Measurements from ENCODE around the gene CHIA.
A peak's percentile ranks its signal among the peaks of the same experiment; 100 is the strongest.
"Not testable (repeated sequence)": the region's sequence is repeated elsewhere in the genome, so short reads cannot be mapped to it uniquely, and the experiment has no call there.

The CHIA gene

DNA sequence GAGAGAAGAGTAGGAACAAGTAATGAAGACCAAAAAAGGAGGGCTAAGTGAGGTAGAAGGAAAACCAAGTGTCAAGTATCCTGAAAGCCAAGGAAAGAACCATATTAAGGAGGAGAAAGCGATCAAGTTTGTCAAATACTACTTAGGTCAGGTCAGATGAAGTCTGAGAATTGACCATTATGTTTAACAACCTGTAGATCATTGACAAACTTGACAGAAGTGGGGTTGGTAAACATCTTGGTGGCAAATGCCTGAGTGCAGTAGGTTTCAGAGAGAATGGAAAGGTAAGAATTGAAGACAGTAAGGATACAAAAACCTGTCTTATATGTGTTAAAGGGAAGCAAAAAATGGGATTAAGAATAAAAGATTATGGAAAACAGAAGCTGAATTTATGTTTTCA is 3.7 kb upstream of the CHIA start:
- DNase-seq: no peak

DNA sequence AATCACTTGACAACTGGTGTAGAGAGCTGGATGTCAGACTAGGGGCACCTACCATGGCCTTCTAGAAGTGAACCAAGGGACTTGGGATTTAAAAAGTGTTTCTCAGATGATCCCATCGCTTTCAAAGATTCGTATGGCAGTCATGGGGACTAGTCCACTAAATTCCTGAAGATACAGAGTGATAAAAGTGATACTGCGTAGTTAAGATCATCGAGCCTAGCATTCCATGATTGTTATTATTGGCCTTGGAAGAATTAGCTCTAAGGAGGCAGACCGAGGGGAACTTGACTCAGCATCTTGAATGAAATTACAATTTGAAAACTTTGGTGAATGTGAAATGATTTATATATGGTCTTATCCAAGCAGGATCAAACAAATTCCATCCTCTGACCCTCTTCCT is 1.3 kb upstream of the CHIA start:
- DNase-seq: no peak

DNA sequence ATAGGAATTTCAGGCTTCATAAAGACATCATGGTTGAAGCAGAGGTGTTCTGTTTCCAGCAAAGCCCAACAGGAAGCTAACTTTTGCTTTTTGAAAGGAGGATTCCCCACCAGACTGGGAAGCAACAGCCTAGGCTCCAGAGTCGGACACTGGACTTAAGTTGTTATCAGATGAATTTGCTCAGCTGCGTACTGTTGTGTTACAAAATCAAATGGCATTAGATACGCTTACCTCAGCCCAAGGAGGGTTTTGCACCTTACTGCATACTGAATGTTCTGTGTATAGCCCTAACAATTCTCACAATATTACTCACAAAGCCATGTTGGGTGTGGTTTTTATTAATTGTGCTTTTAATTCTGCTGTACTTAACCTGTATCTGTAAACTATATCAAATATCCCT is 547 bp upstream of the CHIA start:
- DNase-seq: no peak

DNA sequence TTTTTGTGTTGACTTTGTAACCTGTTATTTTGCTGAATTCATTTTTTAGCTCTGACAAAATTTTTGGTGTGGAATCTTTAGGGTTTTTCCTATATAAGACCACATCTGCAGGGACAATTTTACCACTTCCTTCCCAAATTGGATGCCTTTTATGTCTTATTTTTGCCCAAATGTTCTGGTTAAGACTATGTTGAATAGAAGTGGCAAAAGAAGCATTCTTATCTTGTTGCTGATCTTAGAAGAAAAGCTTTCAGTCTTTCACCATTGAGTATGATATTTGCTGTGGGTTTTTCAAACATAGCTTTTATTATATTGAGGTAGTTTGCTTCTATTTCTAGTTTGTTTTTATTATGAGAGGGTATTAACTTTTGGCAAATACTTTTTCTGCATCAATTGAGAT is 3.7 kb downstream of the CHIA start:
- DNase-seq: no peak

DNA sequence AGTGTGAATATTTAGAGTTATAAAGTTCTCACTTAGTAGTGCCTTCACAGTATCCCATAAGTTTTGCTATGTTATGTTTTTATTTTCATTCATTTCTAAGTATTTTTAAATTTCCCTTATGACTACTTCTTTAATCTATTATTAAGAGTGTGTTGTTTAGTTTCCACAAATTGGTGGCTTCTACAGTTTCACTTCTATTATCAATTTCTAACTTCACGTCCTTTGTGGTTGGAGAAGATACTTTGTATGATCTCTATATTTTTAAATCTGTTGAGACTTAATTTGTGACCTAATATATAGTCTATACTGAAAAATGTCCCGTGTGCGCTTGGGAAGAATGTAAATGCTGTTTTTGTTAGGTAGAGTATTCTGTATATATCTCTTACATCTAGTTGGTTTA is 11.7 kb downstream of the CHIA start:
- no peak for DNase-seq

DNA sequence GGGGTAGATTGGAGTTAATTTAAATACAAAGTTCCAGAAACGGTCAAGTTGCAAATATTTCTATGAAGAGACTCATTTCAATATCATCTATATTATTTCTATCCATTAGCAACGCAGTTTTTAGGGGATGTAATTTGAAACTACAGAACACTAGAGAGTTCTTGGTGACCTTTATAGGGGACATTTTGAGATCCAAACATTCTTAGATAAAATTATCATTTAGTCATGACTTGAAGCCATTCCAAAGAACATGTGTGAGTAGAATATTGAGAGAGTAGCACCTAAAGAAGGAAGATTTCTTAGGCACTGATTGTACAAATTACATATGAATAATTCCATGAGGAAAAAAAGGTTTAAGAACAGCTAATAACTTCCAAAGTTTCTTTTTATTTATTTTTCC is 19.0 kb downstream of the CHIA start:
- no peak for DNase-seq

DNA sequence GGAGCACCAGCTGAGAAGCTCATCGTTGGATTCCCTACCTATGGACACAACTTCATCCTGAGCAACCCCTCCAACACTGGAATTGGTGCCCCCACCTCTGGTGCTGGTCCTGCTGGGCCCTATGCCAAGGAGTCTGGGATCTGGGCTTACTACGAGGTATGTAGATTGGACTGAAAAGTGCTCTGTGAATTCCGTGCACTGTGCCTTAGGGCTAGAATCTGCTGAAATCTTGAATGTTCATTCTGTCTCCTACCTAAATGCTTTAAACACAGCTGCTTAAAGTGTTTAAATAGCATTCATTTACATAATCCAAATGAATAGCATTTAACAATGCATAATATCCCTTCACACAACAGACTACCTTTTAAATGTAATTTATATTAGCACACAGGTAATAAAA is 27.9 kb downstream of the CHIA start:
- DNase-seq: no peak

DNA sequence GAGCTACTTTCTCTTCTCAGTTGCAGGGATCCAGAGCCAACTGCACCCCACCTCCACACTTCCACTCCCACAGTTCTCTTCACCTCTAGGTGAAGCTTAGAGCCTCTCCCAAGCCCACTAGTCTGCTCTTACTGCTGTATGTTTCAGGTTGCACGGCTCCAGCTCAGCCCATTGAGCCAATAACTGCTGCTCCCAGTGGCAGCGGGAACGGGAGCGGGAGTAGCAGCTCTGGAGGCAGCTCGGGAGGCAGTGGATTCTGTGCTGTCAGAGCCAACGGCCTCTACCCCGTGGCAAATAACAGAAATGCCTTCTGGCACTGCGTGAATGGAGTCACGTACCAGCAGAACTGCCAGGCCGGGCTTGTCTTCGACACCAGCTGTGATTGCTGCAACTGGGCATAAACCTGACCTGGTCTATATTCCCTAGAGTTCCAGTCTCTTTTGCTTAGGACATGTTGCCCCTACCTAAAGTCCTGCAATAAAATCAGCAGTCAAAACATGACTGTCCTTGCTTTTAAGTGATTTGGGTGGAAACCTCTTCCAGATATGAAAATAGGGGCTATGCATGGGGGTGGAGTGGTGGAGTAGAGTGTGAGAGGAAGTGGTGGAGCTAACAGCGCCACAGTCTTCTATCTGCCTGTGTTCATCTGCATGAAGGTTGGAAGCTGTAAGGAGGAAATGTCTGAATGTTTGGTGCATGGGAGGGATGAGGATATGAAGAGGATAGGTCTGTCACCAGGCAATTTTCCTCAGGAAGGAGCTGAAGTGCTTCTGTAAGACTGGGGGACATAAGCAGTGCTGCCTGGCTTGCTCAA is 29.6 kb downstream of the CHIA start:
- no peak for DNase-seq

DNA sequence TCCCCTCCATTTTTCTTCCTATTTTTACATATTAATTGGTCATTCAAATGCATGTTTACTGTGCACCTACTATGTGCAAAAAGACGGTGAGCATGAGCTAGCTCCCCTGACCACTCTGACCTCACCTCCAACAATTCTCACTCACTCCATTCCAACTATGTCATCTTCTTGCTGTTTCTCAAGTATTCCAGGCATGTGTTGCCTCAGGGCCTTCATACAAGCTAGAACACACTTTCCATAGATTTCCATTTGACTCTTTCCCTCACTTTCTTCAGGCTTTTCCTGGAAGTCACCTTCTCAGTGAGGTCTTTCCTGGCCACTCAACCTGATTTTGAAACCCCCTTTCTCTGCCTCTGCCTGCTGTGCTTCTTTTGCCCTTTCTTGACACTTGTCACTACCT is 32.6 kb downstream of the CHIA start:
- no peak for DNase-seq

DNA sequence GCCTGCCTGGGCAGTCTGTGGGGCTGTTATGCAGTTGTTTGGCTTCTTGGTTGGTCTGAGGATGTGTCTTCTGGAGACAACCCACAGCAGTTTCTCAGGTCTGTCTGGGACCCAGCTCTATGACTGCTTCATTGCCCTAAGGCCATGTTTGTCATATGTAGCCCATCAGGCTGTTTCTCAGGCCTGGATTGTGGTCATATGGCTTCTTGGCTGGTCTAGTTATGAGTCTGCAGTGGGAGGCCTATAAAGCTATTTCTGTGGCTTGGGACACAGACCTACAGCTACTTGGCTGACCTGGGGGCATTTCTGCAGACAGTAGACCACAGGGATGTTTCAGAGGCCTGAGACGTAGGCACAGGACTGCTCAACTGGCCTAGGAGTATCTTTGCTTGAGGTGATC is 41.5 kb downstream of the CHIA start:
- DNase-seq: no peak

DNA sequence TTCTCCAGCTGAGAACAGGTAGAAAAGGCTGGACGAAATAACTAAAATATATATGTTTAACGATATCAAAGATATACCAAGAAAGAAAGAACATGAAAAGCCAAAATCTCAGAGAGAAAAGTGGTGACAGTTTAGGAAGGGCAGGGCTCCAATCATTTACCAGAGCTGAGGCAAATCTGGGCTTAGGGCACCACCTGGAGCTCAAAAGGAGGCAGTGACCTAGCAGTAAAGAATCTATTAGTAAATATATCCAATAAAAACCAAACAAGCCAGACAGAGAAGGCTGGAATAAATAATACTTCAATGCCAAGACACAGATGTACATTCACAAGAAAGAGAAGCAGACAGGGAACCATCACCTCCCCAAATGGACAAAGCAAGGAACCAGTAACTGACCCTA is 43.5 kb downstream of the CHIA start:
- DNase-seq: peak; percentile 58

DNA sequence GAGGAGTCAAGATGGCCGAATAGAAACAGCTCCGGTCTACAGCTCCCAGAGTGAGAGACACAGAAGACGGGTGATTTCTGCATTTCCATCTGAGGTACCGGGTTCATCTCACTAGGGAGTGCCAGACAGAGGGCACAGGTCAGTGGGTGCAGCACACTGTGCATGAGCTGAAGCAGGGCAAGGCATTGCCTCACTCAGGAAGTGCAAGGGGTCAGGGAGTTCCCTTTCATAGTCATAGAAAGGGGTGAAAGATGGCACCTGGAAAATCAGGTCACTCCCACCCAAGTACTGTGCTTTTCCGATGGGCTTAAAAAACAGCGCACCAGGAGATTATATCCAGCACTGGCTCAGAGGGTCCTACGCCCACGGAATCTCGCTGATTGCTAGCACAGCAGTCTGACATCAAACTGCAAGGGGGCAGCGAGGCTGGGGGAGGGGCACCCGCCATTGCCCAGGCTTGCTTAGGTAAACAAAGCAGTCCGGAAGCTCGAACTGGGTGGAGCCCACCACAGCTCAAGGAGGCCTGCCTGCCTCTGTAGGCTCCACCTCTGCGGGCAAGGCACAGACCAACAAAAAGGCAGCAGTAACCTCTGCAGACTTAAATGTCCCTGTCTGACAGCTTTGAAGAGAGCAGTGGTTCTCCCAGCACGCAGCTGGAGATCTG is 44.7 kb downstream of the CHIA start:
- not testable (repeated sequence) for DNase-seq

DNA sequence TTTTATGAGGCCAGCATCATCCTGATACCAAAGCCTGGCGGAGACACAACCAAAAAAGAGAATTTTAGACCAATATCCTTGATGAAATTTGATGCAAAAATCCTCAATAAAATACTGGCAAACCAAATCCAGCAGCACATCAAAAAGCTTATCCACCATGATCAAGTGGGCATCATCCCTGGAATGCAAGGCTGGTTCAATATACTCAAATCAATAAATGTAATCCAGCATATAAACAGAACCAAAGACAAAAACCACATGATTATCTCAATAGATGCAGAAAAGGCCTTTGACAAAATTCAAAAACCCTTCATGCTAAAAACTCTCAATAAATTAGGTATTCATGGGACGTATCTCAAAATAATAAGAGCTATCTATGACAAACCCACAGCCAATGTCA is 48.2 kb downstream of the CHIA start:
- DNase-seq: not testable (repeated sequence)

DNA sequence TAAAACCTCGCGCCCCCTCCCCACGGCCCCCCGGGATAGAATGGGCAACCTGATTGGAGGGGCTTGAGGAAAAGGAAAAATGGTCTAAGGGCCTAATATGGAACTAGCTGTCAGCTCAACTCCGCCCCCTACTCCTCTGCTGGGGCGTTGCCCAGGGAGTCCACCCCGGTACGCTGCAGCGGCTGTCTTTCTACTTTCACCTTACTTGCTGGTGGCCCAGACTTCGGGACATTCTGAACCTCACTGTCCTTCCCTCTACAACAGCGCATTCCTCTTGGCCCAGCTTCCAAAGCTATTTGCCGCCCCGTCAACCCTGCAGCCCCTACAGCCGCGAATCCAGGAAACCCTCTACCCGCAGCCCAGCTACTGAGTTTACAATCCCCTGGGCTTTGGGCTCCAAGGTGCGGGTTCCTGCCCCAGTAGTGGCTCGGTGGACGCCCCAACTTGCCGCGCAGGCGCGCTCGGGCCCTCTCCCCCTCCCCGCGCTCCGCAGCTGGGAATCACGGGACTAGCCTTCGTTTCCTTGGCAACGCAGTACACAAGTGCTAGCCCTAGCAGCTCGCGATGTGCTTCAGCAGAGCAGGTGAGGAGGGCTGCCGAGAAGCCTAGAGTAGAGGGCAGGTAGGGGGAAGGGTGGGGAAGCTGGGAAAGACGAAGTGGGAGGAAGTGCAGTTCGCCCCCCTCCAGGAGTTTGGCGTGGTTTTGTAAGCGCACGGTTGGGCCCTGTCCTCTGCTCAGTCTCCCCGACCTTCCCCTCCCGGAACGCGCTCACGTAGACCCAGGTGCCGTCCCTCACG is 55.6 kb downstream of the CHIA start:
- peak; percentile 88 for DNase-seq

DNA sequence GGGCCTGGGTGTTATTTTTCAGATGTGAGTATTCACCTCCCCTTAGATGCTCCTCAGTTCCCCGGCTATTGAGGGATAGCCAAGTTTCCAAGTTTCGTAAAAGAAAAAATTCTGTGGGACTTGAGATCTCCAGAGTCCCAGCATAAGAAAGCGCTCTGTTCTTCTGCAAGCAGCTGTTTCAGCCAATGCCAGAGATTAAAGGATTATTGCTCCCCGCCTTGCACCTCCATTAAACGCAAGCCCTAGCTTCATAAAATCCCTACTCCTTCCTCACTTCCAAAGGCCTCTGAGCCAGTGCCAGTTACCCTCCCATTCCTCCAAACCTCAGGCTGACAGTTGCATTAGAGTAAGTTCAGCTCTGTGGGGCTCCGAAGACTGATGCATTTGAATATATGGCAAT is 56.4 kb downstream of the CHIA start:
- no peak for DNase-seq

DNA sequence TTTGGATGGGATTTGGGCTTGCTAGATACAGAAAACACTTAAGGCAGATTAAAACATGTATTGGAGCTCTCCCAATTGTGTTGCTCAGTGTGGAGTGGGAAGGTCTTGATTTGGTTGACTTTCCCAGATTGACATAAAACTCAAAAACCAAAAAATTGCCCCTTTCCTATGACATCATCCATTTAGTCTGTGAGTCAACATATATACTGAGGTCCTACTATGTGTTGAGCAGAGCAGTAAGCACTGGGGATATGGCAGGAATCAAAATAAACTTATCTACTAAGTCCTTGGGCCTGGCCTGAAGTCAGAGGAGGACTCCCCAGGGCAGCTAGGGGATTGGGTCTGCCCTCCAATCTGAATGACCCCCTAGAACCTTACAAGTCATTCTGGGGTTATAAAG is 61.0 kb downstream of the CHIA start:
- DNase-seq: no peak

DNA sequence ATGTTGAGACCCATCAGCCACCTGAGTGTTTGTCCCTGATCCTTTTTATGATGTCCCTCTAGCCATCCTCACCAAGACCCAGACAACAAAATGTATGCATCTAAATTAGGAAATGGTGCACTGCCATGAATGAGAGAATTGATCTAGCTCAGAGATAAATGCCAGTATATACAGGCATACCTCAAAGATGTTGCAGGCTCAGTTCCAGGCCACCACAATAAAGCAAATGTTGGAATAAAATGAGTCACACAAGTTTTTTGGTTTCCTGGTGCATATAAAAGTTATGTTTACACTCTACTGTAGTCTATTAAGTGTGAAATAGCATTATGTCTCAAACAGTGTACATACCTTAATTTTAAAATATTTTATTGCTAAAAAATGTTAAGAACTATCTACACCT is 63.9 kb downstream of the CHIA start:
- DNase-seq: no peak

DNA sequence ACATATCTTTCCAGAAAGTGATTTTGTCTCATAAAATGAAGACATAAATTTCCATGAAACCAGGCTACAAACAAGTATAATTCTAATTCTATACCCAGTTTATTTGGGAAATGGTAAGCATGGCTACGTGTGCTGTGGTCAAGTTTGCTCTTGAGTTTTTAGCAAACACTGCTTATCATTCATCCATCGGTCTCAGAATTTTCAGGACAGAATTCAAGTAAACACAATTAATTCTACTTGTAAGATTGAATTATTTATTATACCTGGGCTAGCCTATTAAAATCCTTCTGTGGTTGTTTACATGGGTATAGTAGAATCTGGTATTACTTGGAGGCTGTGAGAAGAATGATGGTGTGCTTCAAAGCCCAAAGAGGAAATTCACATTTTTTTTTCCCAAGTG is 68.3 kb downstream of the CHIA start:
- DNase-seq: no peak

DNA sequence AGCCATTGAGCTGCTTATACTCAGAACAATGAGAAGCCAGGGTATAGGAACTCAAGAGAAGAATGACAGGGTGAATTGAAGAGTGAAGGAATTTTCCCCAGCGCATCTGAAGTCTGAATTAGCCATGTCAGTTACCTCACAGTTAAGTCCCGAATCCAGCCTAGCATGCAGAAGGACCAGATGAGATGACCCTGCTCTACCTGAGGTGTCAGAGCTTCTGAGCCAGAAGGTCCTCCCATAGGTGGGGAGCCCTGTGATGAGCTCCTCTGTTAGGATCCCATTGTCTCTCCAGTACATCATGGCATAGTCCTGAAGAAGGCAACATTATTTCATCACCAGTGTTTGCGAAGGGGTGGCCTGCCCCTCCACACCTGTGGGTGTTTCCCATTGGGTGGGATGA is 68.7 kb downstream of the CHIA start:
- no peak for DNase-seq

DNA sequence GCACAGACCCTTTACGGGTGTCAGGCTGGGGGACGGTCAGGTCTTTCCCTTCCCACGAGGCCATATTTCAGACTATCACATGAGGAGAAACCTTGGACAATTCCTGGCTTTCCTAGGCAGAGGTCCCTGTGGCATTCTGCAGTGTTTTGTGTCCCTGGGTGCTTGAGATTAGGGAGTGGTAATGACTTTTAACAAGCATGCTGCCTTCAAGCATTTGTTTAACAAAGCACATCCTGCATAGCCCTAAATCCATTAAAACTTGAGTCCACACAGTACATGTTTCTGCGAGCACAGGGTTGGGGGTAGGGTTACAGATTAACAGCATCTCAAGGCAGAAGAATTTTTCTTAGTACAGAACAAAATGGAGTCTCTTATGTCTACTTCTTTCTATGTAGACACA is 69.6 kb downstream of the CHIA start:
- DNase-seq: not testable (repeated sequence)

DNA sequence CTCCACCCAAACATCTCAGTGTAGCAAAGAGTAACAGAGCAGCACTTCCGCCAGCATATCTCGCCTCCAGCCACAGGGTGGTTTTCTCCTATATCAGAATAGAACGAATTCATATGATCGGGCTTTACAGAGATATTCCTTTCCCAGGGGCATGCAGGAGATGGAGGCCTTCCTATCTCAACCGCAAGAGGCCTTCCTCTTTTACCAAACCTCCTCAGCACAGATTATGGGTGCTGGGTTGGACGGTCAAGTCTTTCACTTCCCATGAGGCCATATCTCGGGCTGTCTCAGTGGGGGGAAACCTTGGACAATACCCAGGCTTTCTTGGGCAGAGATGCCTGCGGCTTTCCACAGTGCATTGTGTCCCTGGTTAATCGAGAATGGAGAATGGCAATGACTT is 71.1 kb downstream of the CHIA start:
- no peak for DNase-seq

DNA sequence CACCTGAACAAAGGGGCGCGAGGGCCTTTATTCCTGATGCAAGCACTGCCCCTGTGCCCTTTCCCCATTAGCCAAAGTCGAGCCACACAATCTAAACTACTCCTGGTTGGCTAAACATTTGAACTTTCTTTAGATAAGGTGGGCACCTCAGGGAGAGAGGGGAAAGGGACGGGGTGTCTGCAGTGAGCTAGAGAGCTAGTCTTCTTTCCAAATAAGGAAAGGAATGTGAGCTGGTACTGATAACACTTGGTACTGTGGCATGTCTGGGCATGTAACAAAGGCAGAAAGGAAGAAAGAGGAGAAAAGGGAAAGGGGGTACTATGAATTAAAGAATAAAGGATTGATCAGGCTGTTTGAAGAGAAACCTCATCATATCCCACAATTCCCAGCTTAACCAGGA is 74.0 kb downstream of the CHIA start:
- DNase-seq: no peak

DNA sequence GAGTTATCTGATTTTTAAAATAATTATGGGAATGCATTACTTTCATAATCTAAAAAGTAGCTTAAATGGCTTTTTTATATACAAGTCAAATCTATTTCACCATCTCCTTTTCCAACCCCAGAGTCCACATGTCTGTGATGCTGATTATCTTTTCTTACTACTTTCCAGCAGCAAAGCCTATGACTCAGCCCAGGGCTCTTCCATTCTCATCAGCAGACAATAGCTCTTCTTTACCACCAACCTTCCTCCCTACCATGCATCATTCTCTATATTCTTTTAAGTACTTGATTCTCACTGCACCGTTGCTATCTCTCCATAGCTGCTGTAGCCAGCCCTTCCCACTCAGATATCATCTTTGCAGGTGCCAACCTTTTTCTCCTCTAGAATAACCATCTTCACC is 75.6 kb downstream of the CHIA start:
- no peak for DNase-seq

DNA sequence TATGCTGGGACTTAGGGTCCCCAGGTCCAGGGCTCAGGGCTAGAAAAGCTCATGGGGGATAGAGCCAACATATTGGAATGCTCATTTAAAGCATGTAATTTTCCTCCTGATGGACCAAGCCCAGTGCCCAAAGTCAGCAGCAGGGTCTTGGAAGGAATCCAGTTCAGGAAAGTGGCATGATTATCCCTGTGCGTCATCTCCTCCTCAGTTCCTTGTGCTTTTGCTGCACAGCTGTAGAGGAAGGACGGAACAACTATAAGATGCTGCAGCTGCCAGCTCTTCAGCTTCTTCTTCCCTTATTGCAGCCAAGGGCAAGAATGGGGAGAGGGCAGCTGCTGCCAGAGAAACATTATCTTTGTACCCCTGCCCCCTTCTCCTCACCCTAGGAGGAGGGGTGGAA is 78.5 kb downstream of the CHIA start:
- no peak for DNase-seq
